ENCODE results near the gene DCAF8L1. TPM values are rescaled to one million over a fixed set of nuclear protein-coding genes. Genes with fewer than 3 reads are reported as not detected.

DCAF8L1 gene
- total RNA-seq: not detected

DNA sequence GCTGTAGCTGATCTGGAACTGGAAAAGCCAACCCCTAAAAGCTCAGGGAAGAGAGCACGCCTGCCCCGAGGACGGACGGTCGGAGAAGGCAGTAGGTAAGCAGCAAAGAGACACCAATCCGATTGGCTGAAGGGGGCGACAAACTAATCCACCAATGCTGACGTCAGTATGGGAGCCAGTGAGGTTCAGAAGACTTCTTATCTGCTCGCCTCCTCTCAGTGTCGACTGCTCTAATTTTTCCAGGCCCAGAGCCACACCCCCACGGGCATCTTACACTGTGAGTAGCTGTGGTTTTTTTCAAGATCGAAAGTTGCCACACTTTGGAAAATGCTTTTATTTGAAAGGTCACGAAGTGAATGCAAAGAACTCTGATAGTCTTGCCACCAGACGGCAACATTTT lies at the start of gene DCAF8L1:
Gene DCAF8L1, minus strand, starts transcription at position 101 of the 400 bp plus-strand sequence. CDS start 115 bp downstream, outside the sequence.
- TF ChIP-seq POLR2A (IDR thresholded peaks at IDR 0.05): no peak
- no peak for TF ChIP-seq CTCF (IDR thresholded peaks at IDR 0.05)
- TF ChIP-seq POLR2AphosphoS5 (IDR thresholded peaks at IDR 0.05; ENCODE audit: insufficient read depth in 1 of 2, low read depth in 1 of 2): no peak
- Histone ChIP-seq H3K4me3 (no peak within 1 kb of the TSS), H3K4me1 (no peaks in the 10 kb centered on the region), H3K27me3 (no peaks in the 10 kb centered on the region), H3K36me3 (no peaks in the 10 kb centered on the region), H3K9me3 (no peaks in the 10 kb centered on the region), H3K27ac (no peak within 1 kb of the TSS)
- no peak for DNase-seq (ENCODE audit: extremely low spot score in 2 of 2)
- intact Hi-C loops (cut with DNase I): no loop called here

GRCh38 chrX:28022371-28022770 lies 41.1 kb upstream of the DCAF8L1 start:
- H3K4me3 ChIP-seq: no peak overlapping the region
- no peaks in the 10 kb centered on the region for H3K9me3 ChIP-seq
- intact Hi-C loops (cut with DNase I): no loop called here
- H3K4me1 ChIP-seq: no peaks in the 10 kb centered on the region
- no peak overlapping the region for H3K27ac ChIP-seq
- H3K36me3 ChIP-seq: no peaks in the 10 kb centered on the region
- no peak for DNase-seq (ENCODE audit: extremely low spot score in 2 of 2)
- TF ChIP-seq POLR2A (IDR thresholded peaks at IDR 0.05): no peak
- no peak for TF ChIP-seq CTCF (IDR thresholded peaks at IDR 0.05)
- TF ChIP-seq POLR2AphosphoS5 (IDR thresholded peaks at IDR 0.05; ENCODE audit: insufficient read depth in 1 of 2, low read depth in 1 of 2): no peak
- no peaks in the 10 kb centered on the region for H3K27me3 ChIP-seq

GRCh38 chrX:28016823-28017222 lies 35.6 kb upstream of the DCAF8L1 start:
- DNase-seq (ENCODE audit: extremely low spot score in 2 of 2): no peak
- no peaks in the 10 kb centered on the region for H3K36me3 ChIP-seq
- TF ChIP-seq POLR2AphosphoS5 (IDR thresholded peaks at IDR 0.05; ENCODE audit: insufficient read depth in 1 of 2, low read depth in 1 of 2): peak in 1 of 2 donors; percentile 17
- no peak for TF ChIP-seq CTCF (IDR thresholded peaks at IDR 0.05)
- H3K27ac ChIP-seq: no peak overlapping the region
- H3K9me3 ChIP-seq: no peaks in the 10 kb centered on the region
- no peaks in the 10 kb centered on the region for H3K4me1 ChIP-seq
- no peaks in the 10 kb centered on the region for H3K27me3 ChIP-seq
- intact Hi-C loops (cut with DNase I): loop anchor here (10.0 kb wide), 1 partner anchor 402 kb away; no protein-coding TSS in a partner anchor
- H3K4me3 ChIP-seq: no peak overlapping the region

DNA sequence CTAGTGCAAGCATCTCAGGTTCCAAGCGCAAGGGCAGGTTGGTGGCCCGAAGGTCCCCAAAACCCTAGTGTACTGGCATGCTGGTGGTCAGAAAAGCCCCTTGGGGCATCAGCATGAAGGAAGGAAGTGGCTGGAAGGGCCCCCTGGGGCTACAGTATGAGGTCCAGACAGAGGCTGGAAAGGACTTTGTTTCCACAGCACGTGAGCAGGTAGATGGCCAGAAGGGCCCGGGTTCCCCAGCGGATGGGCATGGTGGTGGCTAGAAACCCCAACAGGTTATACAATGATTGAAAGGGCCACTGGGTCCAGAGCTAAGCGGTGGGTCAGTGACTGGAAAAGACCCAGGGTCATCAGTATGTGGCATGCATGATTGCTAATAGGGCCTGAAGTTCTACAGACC lies 34.7 kb upstream of the DCAF8L1 start:
- DNase-seq (ENCODE audit: extremely low spot score in 2 of 2): no peak
- TF ChIP-seq POLR2A (IDR thresholded peaks at IDR 0.05) (no peak), CTCF (IDR thresholded peaks at IDR 0.05) (no peak), POLR2AphosphoS5 (IDR thresholded peaks at IDR 0.05; ENCODE audit: insufficient read depth in 1 of 2, low read depth in 1 of 2) (no peak)
- Histone ChIP-seq H3K27me3 (no peaks in the 10 kb centered on the region), H3K4me3 (no peak overlapping the region), H3K27ac (no peak overlapping the region), H3K9me3 (no peaks in the 10 kb centered on the region), H3K4me1 (no peaks in the 10 kb centered on the region), H3K36me3 (no peaks in the 10 kb centered on the region)
- intact Hi-C loops (cut with DNase I): loop anchor here (10.0 kb wide), 1 partner anchor 401 kb away; no protein-coding TSS in a partner anchor

GRCh38 chrX:28010875-28011274 lies 29.6 kb upstream of the DCAF8L1 start:
- intact Hi-C loops (cut with DNase I): loop anchor here (10.0 kb wide), 1 partner anchor 396 kb away; no protein-coding TSS in a partner anchor
- Histone ChIP-seq H3K9me3 (no peaks in the 10 kb centered on the region), H3K36me3 (no peaks in the 10 kb centered on the region), H3K4me1 (no peaks in the 10 kb centered on the region), H3K27me3 (no peaks in the 10 kb centered on the region), H3K4me3 (no peak overlapping the region), H3K27ac (no peak overlapping the region)
- no peak for TF ChIP-seq POLR2A (IDR thresholded peaks at IDR 0.05)
- no peak for TF ChIP-seq POLR2AphosphoS5 (IDR thresholded peaks at IDR 0.05; ENCODE audit: insufficient read depth in 1 of 2, low read depth in 1 of 2)
- no peak for TF ChIP-seq CTCF (IDR thresholded peaks at IDR 0.05)
- no peak for DNase-seq (ENCODE audit: extremely low spot score in 2 of 2)

All from vagina (tissue), 2 donors.